Activated gamma-delta T cell (primary cell): ENCODE measurements around the gene SORCS2.

Source experiments
- DNase-seq: peaks from one replicate; lab custom pipeline; 2025; lab: John Stamatoyannopoulos, UW

Gene SORCS2

DNA sequence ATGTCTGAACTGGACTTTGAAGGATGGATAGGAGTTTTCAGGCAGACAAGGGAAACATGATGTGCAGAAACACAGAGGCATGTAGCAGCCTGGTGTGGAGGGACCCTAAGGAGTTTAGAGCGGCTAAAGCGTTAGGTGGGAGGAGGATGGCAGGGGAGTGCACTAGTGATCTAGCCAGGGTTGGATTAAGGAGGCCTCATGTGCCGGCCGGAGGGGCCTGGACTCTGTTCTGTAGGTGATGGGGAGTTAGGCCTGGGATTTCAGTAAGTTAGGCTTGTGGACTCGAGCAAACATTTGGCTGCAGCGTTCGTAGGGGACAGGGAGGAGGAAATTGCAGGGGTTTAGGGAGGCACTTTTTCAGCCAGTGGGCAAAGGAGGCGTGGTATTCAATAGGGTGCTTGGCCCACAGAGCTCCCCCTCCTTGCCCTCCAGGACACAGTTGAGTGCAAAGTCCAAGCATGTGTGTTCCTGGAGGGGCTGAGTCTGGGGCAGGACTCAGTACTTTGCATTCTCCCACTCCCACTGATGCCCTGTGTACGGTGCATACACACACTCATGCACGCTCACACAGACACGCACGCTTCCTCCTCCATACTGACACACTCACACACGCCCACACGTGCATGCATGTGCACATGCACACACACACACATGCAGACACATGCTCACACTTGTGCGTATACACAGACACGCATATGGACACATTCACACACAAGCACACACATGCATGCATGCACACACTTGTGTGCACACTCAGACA lies 223.8 kb downstream of the SORCS2 start:
- DNase-seq, result no peak

DNA sequence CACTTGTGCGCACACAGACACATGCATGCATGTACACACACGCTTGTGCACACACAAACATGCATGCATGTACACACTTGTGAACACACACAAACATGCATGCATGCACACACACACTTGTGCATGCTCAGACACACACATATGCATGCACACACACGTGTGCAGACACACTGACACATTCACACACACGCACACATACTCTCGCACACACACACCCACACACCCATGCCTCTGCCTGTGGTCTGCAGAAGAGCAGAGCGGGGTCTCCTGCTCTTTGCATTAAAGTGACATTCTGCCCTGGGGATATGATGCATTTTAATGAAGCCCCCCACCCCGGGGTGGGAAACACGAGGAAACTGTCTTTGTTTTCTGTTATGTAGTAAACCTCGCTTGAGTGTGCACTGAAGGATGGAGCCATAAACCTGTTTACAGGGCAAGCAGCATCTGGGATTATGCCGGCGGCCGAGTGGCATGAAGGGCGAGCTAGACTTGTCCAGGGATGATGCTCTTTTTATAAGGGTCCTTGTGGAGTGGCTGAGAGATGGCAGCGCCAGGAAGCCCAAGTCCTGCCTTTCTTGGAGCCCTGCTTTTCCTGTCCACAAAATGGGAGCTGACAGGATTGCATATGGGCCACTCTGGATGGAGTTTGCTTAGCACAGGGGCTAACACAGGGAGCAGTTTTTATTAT lies 224.6 kb downstream of the SORCS2 start:
- no peak for DNase-seq

DNA sequence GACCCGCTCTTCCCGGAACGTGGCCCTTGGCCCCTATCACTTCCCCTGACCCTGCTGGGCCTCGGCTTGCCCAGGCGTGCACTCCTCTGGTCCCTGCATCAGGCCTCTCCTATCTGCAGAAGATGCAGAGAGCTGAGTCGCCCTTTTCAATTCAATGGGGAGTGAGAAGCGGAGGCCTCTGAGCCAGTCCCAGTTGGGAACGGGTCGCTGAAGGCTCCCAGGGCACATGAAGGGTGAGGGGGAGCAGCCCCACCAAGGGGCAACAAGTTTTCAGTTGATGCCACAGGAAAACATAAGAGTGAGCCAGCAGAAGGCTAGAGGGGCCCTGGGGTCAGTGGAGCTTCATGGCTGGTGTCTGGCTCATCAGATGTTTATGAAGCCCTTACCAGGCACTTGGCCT lies 225.3 kb downstream of the SORCS2 start:
- no peak for DNase-seq

DNA sequence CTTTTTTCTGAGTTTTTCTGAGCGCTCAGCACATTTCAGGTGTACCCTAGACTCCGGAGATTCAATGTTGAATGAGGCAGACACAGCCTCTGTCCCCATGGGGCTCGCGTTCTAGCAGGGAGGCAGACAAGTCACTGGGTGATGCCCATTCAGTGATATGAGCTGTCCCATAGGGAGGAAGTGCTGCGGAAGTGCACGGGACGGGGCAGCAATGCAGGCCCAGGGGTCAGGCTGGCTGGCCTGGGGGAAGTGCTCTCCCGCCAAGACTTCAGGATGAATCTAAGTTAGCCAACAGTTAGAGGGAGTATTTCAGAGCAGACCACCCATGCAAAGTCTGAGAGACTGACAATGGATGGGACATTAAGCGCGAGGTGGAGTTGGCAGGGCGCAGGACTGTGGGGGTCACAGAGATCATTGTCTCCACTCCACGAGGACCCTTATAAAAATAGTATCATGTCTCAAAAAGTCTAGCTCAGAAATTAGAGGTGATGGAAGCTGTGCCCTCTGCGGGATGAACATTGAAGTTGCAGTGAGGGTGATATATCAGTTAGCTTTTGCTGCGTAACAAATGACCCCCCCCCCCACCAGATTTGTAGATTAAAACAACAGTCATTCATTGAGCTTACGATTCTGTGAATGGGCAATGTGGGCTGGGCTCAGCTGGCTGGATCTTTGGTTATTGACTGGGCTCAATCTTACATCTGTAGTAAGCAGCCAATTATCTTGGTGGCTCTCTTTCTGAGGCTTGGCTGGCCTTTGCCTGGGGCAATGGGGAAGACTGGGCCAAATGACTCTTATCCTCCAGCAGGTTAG lies 226.0 kb downstream of the SORCS2 start:
- DNase-seq, result no peak

DNA sequence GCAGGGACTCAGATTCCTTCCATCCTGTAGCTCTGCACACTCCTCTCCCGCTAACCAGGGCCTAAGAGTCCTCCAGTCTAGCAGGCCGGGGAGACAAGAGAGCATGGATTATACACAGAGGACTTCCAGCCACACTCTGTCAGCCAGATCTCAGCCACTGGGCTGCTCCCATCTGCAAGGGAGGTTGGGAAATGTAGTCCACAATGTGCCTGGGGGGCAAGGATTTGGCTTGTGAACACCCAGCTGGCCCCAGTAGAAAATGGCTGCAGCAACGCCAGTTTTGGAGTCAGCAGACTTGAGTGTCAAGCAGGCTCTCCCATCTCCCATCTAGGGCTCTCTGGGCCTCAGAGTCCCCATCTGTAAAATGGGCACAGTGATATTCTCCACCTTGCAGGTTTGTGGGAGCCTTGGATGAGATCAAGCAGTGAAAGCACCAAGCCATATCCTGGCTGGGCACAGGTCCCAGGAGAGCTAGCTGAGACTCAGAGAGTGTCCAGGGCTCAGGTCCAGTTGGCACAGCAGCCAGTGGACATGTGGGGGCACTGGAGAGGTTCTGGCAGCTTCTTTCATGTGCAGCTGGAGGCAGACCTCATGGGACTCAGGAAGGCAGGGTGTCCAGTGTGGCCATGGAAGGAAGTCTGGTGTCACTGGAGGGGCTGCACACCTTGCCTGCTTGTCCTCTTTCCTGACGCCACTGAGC lies 227.8 kb downstream of the SORCS2 start:
- no peak for DNase-seq

DNA sequence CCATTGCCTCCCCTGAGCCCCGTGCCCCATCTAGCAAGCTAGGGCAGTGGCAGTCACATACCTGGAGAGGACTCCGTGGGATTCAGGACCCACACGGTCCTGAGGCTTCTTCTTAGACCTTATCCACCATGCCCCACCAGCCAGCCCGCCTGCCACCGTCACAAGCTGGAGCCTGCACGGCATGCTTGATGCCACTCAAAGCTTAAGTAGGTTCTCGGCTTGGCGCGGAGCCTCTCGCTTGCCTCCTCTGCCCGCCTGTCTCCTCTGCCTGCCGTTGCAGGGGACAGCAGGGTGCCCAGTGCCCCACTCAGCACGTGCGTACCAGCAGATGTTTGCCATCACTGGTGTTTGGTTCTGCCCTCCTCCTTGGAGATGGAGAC lies 228.3 kb downstream of the SORCS2 start:
- DNase-seq, result no peak

DNA sequence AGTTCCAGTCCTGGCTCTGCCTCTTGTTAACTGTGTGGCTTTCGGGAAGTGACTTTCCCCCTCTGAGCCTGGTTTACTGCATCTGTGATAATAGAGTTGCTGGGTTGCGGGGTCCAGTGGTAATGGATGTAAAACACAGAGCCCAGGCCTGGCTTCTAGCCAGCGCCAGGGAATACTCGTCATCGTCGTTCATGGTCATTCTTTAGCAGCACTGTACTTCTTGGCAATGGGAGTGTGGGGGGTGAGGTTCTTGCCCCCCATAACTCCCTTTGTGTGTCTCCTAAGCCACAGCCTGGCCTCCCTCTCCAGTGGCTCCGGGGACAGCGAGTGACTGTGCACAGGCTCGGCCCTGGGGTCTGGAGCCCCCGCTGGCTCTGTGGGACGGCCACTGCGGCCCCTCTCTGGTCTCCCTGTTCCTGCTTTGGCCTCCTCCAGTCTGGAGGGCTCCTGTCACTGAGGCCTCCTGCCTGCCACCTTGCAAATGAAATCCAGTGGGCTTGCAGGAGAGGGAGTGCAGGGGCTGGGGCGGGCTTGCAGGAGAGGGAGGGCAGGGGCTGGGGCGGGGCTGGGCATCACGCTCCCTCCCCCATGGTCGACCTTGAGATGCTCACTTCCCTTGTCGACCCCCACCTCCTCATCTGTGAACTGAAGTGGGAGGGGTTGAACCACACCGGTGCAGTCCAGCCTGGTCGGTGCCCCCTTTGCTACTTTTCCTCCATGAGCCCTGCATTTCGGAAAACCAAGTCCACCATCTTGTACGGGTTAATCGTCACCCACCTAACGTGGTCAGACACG lies 229.2 kb downstream of the SORCS2 start:
- no peak for DNase-seq

DNA sequence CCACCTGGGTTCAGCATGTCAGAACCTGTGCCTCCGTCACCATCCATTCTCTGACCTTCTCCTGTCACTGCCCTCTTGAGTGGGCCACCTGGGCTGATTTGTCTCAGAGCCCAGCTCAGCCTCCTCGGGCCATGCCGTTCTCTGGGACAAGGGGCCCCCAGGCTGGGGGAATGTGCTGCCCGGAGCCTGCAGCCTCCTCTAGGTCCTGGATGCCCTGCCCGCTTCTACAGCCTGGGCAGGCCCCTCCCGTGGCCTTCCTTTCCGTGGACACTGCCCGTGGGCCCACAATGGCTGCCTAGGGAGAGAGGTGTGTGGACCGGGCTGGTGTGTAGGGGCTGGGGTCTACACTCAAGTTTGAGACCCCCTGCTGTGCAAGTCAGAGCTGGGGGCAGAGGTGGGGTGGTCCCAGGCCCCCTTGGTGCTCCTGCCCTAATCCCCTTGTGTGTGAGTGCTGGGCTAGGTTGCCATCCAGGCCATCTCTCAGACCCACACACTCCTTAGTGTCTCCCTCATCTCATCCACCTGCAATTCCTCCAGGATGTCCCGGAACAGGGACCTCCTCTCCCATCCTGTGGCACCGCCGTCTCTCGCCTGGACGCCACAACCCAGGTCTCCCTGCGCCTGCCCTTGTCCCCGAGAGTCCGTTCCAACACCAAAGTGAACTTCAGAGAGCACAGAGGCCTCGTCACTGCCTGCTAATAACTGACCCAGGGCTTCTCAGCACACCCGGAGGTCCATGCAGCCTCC lies 230.0 kb downstream of the SORCS2 start:
- DNase-seq, result no peak

DNA sequence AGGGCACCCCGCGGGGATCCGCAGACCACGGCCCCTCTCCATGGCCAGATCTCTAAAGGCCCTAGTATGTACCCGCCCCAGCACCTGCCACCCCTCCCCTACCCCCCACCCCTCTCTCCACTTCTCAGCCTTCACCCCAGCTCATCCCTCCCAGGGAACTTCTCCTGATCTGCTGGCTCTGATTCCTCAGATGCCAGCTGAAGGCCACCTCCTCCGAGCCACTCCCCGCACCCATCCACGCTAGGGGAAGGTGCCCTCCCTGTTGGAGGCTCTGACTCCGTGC lies 230.5 kb downstream of the SORCS2 start:
- no peak for DNase-seq

DNA sequence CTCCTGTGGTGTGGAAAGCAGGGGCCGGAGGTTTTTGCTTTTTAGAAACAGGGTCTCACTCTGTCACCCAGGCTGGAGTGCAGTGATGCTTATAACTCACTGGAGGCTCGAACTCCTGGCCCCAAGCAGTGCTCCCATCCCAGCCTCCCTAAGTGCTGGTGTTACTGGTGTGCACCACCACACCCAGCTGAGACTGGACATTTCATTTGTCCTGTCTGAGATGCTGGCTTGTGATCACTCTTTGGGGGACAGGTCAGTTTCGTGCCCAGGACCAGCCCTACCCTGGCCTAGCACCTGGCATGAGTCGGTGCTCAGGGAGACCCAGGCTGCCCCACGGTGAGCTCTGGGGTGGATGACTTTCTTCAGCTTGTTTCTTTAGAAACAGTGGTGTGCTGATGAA lies 231.1 kb downstream of the SORCS2 start:
- no peak for DNase-seq

DNA sequence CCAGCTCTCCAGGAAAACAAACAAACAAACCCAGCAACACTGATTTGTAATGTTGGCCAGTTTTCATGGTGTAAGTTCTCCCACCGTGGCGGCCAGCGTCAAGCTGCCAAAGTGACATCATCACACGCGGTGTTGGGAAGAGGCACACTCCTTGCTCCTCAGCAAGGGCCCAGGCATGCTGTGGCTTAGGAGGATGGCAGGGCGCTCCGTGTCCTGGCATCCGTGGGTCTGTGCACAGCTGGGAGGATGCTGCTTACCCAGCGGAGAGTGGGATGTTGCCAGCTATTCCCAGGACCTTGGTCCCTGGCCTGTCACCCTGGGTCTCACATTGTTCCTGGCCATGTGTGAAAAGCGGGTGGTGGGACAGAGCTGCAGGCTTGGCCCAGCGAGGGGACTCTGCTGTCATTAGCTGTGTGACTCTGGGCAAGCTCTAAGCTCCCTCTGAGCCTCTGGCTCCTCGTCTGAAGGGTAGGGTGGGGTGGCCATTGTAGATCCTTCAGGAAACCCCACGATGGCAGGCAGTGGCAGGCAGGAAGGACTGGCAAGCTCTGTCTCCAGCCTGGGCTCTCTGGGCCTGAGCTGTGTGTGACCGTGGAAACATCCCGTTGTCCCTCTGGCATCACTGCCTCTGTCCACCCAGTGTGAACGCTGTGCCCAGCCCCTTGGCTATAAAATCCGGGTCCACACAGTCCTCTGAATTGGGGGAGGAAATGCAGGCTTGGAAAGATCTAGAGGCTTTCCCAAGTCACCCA lies 231.6 kb downstream of the SORCS2 start:
- no peak for DNase-seq

DNA sequence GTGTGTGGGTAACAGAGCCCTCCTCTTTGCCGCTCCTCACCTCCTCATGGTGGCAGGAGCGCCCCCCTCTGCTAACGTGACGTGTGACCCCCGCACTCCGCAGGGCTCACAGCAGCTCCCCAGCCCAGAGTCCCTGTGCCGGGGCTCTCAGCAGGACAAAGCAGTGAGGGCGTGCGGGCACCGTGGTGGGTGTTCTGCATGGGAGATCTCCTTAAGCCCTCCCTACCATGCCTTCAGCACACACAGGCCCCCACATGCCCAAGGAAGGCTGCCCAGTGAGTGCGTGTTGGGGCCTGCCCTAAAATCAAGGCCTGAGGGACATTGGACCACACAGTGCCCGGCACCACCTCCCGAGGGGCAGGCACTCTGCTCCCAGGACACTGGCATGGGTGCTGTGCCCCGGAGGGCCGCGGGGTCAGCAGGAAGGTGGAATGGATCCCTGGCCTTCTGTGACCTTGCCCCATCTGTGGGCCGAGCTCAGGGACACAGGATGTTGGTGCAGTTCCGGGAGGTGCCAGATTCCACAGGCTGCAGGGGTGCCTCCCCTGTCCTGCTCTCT lies 232.3 kb downstream of the SORCS2 start:
- DNase-seq, result no peak

DNA sequence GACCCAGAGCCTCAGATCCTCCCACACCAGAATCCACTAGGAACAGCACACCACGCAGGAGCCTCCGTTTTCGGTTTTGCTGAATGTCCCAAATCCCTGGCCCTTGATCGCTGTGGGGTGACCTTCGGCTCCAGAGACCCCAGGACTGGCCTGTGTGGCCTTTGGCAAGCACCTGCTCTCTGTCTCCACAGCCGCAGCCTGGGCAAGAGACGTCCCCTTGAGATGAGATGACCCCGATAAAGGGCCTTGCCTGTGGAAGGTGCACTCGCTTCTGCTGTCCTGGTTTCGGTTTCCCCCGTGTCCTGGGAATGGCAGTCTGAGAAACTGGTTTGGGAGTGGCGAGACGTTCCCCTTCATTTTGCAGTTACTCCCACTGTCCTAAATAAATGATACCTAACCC lies 232.8 kb downstream of the SORCS2 start:
- DNase-seq, result no peak

DNA sequence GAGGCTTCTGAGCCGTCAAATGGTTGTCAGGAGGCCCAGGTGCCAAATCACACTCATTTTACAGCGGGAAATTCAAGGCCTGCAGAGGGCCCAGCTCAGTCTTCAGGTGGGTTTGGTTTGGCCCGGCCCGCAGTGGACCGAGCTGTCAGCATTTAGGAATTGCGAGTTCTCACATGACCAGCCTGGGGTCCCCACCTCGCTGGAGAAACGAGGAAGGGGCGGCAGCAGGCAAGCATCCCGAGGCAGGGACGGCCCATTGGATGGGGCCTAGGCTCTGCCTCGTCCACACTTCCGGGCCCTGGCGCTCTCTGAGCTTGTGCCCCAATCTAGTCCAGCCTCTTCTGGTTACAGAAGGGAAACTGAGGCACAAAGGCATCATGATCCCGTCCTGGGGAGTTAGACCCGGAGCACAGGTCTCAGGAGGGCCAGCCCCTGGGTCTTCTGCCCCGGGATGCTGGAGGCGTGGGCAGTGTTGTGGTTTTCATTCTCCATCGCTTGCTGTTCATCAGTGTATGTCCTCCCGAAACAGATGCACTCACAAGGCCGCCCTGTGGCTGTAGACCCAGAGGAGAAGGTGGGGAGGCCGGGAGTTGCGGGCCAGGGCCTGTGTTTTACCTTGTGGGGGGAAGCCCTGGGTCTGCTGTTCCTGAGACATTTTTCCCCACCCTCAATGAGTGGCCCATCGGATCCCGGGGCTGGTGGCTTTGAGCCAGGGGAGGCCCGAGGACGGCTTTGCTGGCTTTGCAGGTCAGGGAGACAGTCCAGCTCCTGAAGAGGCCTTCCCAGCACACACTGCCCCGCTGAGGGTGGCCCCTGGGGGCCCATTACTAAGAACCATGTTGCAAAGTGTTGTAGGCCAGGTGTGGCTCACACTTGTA lies 233.5 kb downstream of the SORCS2 start:
- no peak for DNase-seq

DNA sequence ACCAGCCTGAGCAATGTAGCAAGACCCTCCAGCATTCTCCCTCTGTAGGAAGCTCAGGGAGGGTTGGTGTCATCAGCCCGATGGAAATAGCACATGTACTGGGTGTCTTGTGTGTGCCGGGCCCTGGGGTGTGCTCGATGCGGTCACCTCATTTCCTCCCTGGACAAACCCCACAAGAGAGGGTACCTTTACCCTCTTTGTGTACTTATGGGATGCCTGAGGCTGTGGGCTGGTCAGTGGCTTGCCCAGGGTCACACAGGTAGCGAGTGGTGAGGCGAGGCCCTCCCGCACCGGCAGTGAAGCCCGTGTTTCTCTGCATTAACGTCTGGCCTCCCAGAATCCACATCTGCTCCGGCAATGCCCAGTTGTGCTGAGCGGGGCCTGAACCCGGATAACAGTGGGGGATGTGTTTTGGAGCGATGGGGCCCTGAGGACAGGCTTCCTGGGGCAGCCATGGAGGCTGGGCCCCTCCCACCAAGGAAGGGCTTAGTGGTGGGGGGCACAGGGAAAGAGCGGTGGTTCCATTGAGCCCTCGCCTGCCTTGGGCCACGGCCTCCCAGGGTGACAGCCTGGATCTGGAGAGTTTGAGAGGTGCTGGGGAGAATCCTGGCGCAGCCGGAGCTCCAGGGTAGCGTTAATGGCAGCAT lies 234.3 kb downstream of the SORCS2 start:
- no peak for DNase-seq

DNA sequence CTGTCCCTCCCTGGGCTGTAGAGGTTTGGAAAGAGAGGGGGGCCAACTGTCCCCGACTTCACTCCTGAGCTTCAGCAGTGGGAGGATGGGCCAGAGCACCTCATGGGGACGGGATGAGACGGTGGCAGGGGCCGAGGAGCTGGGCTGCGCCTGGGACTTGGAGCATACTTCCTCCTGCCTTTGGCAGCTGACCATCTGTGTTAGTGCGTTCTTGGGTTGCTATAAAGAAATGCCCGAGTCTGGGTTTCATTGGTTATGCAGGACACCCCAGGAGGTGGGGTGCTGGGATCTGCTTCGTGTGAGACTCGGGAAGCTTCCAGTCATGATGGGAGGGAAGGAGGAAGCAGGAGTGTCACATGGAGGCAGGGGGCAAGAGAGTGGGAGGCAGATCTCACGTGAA lies 235.0 kb downstream of the SORCS2 start:
- no peak for DNase-seq

DNA sequence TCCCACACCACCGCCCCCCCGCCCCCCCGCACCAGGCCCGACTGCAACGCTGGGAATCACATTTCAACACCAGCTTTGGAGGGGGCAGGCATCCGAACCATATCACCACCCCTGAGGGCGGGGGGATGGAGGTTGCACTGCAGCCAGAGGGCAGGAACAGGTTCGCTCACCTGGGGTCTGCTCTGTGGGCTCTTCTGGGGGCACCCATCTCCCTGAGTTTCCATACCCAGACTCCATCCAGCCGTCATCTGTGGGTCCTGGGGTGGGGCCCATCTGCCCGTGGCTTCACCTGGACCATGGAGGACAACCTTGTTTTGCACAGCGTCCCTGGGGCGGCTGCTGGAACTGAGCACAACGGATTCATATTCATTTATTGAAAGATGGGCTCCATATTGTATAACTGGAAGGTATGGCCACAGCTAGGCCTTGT lies 235.5 kb downstream of the SORCS2 start:
- DNase-seq, result no peak
